ENCODE data around the gene PLK5.
"Not testable (repeated sequence)": the region's sequence is repeated elsewhere in the genome, so short reads cannot be mapped to it uniquely, and the experiment has no call there.

The PLK5 gene
- total RNA-seq, result 0 to 0.07 reads per million in 2 donors

- no peak for DNase-seq
Measured at GRCh38 chr19:1523412-1524286, at the start of gene PLK5. Gene PLK5 (plus strand): TSS chr19:1524077. CDS start chr19:1526997, 2,920 bp downstream.

DNA sequence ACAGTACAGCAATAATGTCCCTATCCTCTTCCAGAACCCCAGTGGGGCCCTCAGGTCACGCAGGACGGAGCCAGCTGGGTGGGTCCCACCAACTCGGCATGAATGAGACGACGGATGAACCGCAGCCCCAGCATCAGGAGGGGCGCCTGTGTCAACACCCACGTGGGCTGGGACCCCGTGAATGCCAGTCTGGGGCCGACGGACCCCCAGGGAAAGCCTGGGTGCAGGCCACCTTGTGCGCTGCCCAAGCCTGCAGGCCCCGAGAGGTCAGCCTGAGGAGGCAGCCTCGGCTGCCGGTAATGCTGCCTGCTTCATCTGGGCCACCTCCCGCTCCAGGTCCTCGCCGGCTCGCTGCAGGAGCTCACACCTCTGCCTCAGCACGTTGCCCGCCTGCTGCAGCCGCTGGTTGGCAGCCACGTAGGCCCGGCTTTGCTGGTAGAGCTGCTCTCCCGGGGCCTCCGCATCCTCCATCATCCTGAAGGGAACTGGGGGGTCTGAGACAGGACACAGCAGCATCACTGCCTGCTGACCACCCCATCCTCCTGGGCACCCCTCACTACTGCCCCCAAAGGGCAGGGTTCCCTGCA is 49.0 kb upstream of the PLK5 start:
- DNase-seq, result no peak

GRCh38 chr19:1475751-1476437 is 48.0 kb upstream of the PLK5 start:
- DNase-seq, result no peak

- not testable (repeated sequence) for DNase-seq
Measured at GRCh38 chr19:1477056-1477455, 46.8 kb upstream of the PLK5 start.

- DNase-seq, result peak; percentile 79 to 95 (median 85)
Measured at GRCh38 chr19:1478934-1479707, 44.8 kb upstream of the PLK5 start, which contains the start of gene C19orf25. Gene C19orf25 (minus strand): TSS chr19:1479215. CDS start chr19:1478903, 312 bp downstream.

- DNase-seq, result no peak
Measured at GRCh38 chr19:1481224-1481892, 42.5 kb upstream of the PLK5 start.

DNA sequence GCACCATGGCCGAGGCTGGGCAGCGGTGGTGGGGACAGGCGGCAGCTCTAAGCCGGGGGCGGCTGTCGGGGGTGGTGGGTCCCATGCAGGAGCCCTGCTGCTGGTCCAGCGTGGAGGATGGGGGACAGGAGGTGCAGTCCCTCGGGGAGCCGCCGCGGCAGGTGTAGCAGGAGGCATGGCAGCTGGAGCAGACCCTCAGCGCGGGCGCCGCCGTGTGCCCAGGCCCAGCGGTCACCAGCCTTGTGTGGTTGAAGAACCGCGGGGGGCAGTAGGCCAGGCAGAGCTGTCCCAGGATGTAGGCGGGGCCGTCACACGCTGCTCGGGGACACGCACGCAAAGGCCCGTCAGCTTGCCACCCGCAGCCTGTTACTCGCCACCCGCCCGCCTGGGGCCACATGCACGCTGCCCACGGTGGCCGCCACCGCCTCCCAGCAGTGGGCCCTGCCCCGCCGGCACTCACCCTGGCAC is 42.0 kb upstream of the PLK5 start:
- DNase-seq, result no peak

GRCh38 chr19:1482361-1483130 is 41.3 kb upstream of the PLK5 start:
- no peak for DNase-seq

GRCh38 chr19:1483131-1483978 is 40.5 kb upstream of the PLK5 start:
- DNase-seq, result no peak

DNA sequence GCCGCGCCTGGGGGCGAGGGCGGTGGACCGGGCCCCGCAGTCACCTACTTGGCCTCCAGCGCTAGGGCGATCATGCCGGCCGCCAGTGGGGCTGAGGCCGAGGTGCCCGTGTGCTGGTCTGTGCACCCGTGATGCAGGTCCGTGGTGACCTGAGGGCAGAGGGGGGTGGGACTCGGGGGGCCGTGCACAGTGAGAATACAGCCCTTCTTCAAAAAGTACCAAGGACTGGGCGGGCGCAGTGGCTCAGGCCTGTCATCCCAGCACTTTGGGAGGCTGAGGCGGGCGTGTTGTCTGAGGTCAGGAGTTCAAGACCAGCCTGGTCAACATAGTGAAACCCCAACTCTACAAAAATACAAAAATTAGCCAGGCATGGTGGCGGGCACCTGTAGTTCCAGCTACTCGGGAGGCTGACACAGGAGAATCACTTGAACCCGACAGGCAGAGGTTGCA is 39.9 kb upstream of the PLK5 start:
- no peak for DNase-seq

DNA sequence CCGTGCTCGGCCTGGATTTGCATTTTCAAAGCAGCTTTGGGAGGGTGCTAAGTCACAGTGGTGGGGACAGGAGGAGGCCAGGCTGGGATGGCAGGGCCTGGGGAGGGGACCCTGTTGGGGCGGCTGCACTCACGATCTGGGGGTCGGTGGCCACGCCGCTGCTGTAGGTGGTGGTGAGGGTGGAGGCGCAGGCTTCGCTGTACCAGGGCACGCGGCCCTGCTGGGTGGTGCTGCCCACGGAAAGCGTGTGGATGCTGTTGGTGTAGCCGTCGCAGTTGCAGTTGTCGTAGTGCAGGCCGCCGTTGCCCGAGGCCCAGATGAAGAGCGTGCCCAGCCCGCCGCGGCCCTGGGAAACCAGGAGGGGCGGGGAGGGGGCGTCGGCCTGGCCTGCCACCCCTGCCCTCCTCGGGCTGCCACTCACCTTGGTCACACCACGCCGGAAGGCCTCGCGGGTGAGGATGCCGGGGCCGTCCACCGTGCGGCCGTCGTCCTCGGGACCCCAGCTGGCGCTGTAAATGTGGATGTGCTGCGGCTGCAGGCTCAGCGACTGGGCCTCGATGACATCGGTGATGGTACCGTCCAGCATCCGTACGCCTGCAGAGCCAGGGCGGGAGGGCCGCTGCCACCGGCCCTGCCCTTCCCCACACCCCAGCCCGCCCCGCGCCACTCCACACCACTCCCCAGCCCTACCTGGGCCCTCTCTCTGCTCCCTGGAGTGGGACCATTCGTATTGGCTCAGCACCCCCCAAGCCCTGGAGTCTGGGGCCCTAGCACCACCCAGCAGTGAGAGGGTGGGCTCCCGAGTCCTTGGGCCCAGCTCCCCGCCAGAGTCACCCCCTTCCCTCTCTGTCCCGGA is 36.9 kb upstream of the PLK5 start:
- DNase-seq, result no peak

- DNase-seq, result no peak
Measured at GRCh38 chr19:1487576-1488281, 36.1 kb upstream of the PLK5 start.

GRCh38 chr19:1488282-1488601 is 35.6 kb upstream of the PLK5 start:
- DNase-seq, result no peak

DNA sequence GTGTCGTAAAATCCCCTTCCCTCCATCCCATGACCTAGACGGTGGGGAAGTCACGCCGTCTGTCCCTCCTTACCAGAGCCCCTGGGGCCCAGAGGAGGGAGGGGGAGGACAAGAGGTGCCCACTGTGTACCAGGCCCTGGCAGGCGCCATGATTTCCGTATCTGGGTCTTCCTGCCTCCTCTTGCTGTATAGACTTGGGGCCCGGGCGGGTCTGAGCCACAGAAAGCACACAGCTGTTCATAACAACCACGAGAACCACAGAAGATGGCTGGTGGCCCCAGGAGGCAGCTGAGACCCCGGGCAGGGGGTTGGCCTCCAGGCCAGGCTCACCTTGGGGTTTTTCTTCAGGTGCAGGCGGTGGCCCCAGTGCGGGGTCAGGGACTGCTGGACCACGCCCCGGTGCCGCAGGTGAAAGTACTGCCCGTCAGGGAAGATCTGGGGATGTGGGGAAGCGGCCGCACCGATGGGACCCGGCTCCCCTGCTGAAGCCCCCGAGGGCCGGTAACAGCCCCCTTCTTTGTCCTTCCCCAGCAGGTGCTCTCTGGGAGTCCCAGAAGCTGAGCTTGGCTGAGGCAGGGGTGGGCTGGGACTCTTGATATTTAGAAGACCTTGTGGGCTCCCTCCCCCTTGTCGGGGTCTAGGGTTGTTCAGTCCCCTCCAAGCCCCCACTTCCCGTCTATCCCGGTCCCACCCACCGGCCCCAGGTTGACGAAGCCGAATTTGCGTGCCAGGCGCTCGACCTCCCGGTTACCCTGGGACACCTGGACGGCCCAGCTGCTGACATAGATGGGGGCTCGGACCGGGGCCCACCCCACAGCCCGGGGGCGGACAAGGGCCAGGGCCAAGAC is 34.2 kb upstream of the PLK5 start:
- DNase-seq, result peak in 2 of 5 experiments; percentile 8 to 65

DNA sequence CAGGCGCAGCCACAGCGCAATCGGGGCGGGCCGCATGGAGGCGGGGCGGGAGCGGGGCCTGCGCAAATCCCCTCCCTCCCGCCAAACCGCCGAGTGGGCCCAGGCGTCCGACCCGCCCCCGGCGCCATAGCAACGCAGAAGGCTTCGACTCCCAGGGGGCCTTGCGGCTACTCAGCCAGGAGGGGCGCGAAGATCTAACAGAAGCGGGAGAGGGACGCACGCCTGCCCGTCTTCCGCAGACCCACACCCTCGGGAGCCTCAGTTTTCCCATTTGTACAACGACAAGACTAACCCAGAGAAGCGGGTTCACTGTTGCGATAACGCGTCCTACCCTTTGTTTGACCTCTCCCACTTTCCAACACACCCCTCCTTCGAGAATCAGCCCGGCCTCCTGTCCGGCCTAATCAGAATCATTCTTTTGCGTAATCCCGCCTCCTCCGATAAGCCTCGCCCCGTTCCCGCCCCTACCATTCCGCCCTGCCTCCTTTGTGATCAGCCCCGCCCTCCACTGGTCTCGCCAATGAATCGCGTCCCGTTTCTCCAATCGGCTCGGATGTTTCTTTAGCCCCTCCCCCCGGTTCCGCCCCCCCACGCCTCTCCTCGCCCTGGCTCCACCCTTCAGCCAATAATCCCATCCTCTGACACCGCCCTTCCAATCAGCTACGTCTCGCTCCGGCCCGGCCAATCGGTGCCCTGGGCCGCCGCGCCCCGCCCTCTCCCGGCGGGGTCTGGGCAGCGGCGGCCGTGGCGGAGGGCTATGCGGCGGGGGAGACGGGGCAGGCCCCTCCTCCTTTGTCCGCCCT is 33.4 kb upstream of the PLK5 start, which contains the start of gene PCSK4:
Gene PCSK4 (minus strand): TSS at position 40 of the 803 bp plus-strand sequence. CDS start 4 bp downstream, at position 36.
- peak; percentile 91 to 97 (median 96) for DNase-seq

DNA sequence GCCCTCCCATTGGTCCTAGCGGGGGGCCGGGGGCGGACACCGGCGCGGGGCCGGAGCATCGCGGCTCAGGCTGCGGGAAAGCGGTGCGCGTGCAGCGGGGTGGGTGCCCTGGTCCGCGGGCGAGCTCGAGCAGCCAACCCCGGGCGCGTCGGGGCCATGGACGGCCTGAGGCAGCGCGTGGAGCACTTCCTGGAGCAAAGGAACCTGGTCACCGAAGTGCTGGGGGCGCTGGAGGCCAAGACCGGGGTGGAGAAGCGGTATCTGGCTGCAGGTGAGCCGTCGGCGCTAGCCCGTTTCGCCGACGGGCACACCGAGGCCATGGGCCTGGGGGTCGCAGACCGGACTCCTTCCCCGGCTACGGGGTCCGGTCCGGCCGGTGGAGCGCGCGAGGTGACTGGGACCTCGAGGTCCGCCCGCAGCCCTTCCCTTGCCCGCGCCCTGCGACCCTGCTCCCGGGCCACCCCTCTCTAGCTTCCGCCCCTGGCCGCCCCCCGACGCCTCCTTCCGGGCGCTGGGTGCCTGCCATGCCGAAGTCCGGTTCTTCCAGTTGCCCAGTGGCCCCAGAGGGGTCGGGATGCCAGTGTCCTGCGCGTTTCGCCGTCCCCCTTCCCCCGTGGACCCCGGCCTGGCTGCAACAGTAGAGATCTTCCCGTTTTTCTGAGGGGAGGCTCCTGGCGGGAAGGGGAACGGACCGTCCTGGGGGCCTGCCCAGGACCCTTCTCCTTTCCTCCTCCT is 32.6 kb upstream of the PLK5 start, which contains the start of gene REEP6:
Gene REEP6 (plus strand): TSS at position 68 of the 735 bp plus-strand sequence. CDS start 89 bp downstream, at position 157.
- no peak for DNase-seq

Data from T-helper 2 cell (primary cell).